ENCODE results near the gene ATP9A. TPM values are rescaled to one million over a fixed set of nuclear protein-coding genes. Genes with fewer than 3 reads are reported as not detected.

ATP9A gene
- polyA plus RNA-seq, 1 of the 3 experiments (the other 2 are of a cell fraction), result 11.0 TPM

- H3K36me3 ChIP-seq (replicated peaks in 1 of 2; ENCODE audit: control insufficient read depth in 1 of 2, insufficient read depth in 2 of 2, low read length in 1 of 2), result no peaks in the 10 kb centered on the region
- no peaks in the 10 kb centered on the region for H3K9me2 ChIP-seq
- H3F3A ChIP-seq (replicated peaks; ENCODE audit: insufficient read depth), result peaks cover 10% of the 10 kb centered on the region
- no peak overlapping the region for H3K27ac ChIP-seq (ENCODE audit: low read depth in 2 of 2, low read length in 1 of 2)
- TF ChIP-seq GATA2 (CRISPR knock-in tag; IDR thresholded peaks at IDR 0.05), result no peak
- TF ChIP-seq PBX3 (IDR thresholded peaks at IDR 0.05), result no peak
- no peak for TF ChIP-seq EZH2phosphoT487 (IDR thresholded peaks at IDR 0.05; ENCODE audit: borderline replicate concordance, low read depth)
- no peak for TF ChIP-seq RXRA (IDR thresholded peaks at IDR 0.05; ENCODE audit: borderline replicate concordance, low read depth)
- TF ChIP-seq RAD21 (IDR thresholded peaks at IDR 0.05; ENCODE audit: low read length), result no peak
- CTCF ChIA-PET, result interaction anchor here (0.6 to 1.0 kb wide), 3 partner anchors 11 to 165 kb away, joined by 3 read pairs; no protein-coding TSS in a partner anchor
- H3K27me3 ChIP-seq (ENCODE audit: insufficient read depth), result no peaks in the 10 kb centered on the region
- WGBS (ENCODE audit: low lambda C conversion rate), result 93% methylated on average over 5 of the region's 5 CpGs
- H3K9ac ChIP-seq, result no peak overlapping the region
- no peak overlapping the region for H3K4me3 ChIP-seq (ENCODE audit: low read depth in 2 of 2, low read length in 1 of 2)
- H3K9me3 ChIP-seq, result no peaks in the 10 kb centered on the region
- no peaks in the 10 kb centered on the region for H4K20me1 ChIP-seq (ENCODE audit: insufficient read depth)
- no peaks in the 10 kb centered on the region; the same call in 1 of the 2 replicates for H3K79me2 ChIP-seq (ENCODE audit: insufficient read depth)
- POLR2A ChIA-PET, result no interaction called here
- H3K4me1 ChIP-seq (ENCODE audit: control insufficient read depth in 1 of 2, insufficient read depth in 2 of 2, low read depth in 1 of 2, low read length in 1 of 2), result peaks cover 13 to 15% of the 10 kb centered on the region in 2 experiments
- DNase-seq, result no peak
- H3K4me2 ChIP-seq, result no peak overlapping the region
- no peak overlapping the region for H2AFZ ChIP-seq (ENCODE audit: low read depth)
Measured at GRCh38 chr20:51634877-51635276, 133.3 kb downstream of the ATP9A start.

GRCh38 chr20:51634257-51634656 lies 133.9 kb downstream of the ATP9A start:
- no peak overlapping the region for H3K9ac ChIP-seq
- no peak overlapping the region for H3K4me3 ChIP-seq (ENCODE audit: low read depth in 2 of 2, low read length in 1 of 2)
- no peak for TF ChIP-seq TCF12 (IDR thresholded peaks at IDR 0.05)
- TF ChIP-seq IRF3 (IDR thresholded peaks at IDR 0.05; ENCODE audit: low read depth, low read length), result no peak
- TF ChIP-seq EP300 (IDR thresholded peaks at IDR 0.05; ENCODE audit: borderline replicate concordance in 1 of 2, low read depth in 1 of 2, low read length in 1 of 2), result no peak
- no peaks in the 10 kb centered on the region for H3K27me3 ChIP-seq (ENCODE audit: insufficient read depth)
- DNase-seq, result no peak
- 88% methylated on average over 9 of the region's 9 CpGs for WGBS (ENCODE audit: low lambda C conversion rate)
- no peak overlapping the region for H3K4me2 ChIP-seq
- peaks cover 10% of the 10 kb centered on the region for H3F3A ChIP-seq (replicated peaks; ENCODE audit: insufficient read depth)
- no peaks in the 10 kb centered on the region for H3K36me3 ChIP-seq (replicated peaks in 1 of 2; ENCODE audit: control insufficient read depth in 1 of 2, insufficient read depth in 2 of 2, low read length in 1 of 2)
- ChIA-PET CTCF (interaction anchor here (1.0 kb wide), 1 partner anchor 166 kb away, joined by 3 read pairs; no protein-coding TSS in a partner anchor), POLR2A (no interaction called here)
- H3K27ac ChIP-seq (ENCODE audit: low read depth in 2 of 2, low read length in 1 of 2), result no peak overlapping the region
- peaks cover 13 to 17% of the 10 kb centered on the region in 2 experiments for H3K4me1 ChIP-seq (ENCODE audit: control insufficient read depth in 1 of 2, insufficient read depth in 2 of 2, low read depth in 1 of 2, low read length in 1 of 2)
- H4K20me1 ChIP-seq (ENCODE audit: insufficient read depth), result no peaks in the 10 kb centered on the region
- no peaks in the 10 kb centered on the region for H3K9me3 ChIP-seq
- no peak overlapping the region for H2AFZ ChIP-seq (ENCODE audit: low read depth)
- no peaks in the 10 kb centered on the region for H3K9me2 ChIP-seq
- H3K79me2 ChIP-seq (ENCODE audit: insufficient read depth), result no peaks in the 10 kb centered on the region; the same call in 1 of the 2 replicates

DNA sequence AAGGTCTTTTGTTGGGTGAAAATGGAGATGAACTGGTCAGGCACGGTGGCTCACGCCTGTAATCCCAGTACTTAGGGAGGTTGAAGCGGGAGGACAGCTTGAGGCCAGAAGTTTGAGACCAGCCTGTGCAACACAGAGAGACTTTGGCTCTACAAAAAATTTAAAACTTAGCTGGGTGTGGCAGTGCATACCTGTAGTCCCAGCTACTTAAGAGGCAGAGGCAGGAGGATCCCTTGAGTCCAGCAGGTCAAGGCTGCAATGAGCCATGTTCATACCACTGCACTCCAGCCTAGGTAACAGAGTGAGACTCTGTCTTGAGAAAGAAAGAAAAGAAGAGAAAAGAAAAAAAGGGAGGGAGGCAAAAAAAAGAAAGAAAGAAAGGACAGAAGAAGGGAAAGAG lies 134.8 kb downstream of the ATP9A start:
- H2AFZ ChIP-seq (ENCODE audit: low read depth), result no peak overlapping the region
- no peak for DNase-seq
- H3K4me1 ChIP-seq (ENCODE audit: control insufficient read depth in 1 of 2, insufficient read depth in 2 of 2, low read depth in 1 of 2, low read length in 1 of 2), result peaks cover 13 to 21% of the 10 kb centered on the region in 2 experiments
- no peak for TF ChIP-seq RAD21 (IDR thresholded peaks at IDR 0.05; ENCODE audit: low read length)
- no peak overlapping the region for H3K4me3 ChIP-seq (ENCODE audit: low read depth in 2 of 2, low read length in 1 of 2)
- no peaks in the 10 kb centered on the region for H3K9me3 ChIP-seq
- H3K9ac ChIP-seq, result no peak overlapping the region
- H3K79me2 ChIP-seq (ENCODE audit: insufficient read depth), result no peaks in the 10 kb centered on the region; the same call in 1 of the 2 replicates
- no peaks in the 10 kb centered on the region for H3K36me3 ChIP-seq (replicated peaks in 1 of 2; ENCODE audit: control insufficient read depth in 1 of 2, insufficient read depth in 2 of 2, low read length in 1 of 2)
- WGBS (ENCODE audit: low lambda C conversion rate), result 95% methylated on average over 3 of the region's 3 CpGs
- H3F3A ChIP-seq (replicated peaks; ENCODE audit: insufficient read depth), result peaks cover 10% of the 10 kb centered on the region
- no peaks in the 10 kb centered on the region for H3K9me2 ChIP-seq
- POLR2A ChIA-PET, result no interaction called here
- CTCF ChIA-PET, result interaction anchor here (0.6 kb wide), 2 partner anchors 9 to 495 kb away, joined by 3 read pairs; no protein-coding TSS in a partner anchor
- no peaks in the 10 kb centered on the region for H4K20me1 ChIP-seq (ENCODE audit: insufficient read depth)
- no peak overlapping the region for H3K27ac ChIP-seq (ENCODE audit: low read depth in 2 of 2, low read length in 1 of 2)
- H3K27me3 ChIP-seq (ENCODE audit: insufficient read depth), result no peaks in the 10 kb centered on the region
- no peak overlapping the region for H3K4me2 ChIP-seq
